Thyroid gland (tissue), 4 donors: Measurements from ENCODE around the gene PRPF39. TPM values are rescaled to one million over a fixed set of nuclear protein-coding genes. Genes with fewer than 3 reads are reported as not detected.

Source experiments
- DNase-seq, 2 donors: peaks; one replicate each; pipeline ENCODE4 v3.0.0-alpha.2; 2019
- H3K27ac ChIP-seq, 3 donors: fragments of 200-600 bp; sonication (generic); 1 replicate in 2 of 3; 2 replicates in 1 of 3; pipeline ENCODE4 v1.5.1; 2016 to 2019; ENCODE audit warnings: mild to moderate bottlenecking in 1 of 3, moderate library complexity in 1 of 3
- H3K27me3 ChIP-seq: fragments of 200-600 bp; sonication (generic); one replicate; pipeline ENCODE4 v1.5.1; 2019
- H3K36me3 ChIP-seq, 2 donors: fragments of 200-600 bp; sonication (generic); one replicate each; pipeline ENCODE4 v1.5.1; 2016 to 2019
- H3K4me1 ChIP-seq, 2 donors: fragments of 200-600 bp; sonication (generic); one replicate each; pipeline ENCODE4 v1.5.1; 2017 to 2019
- H3K4me3 ChIP-seq, 3 donors: fragments of 200-600 bp; sonication (generic); replicated peaks in 1 of 3; 1 replicate in 2 of 3; 2 replicates in 1 of 3; pipeline ENCODE4 v1.5.1; 2016; ENCODE audit warnings: mild to moderate bottlenecking in 1 of 3
- H3K9me3 ChIP-seq: fragments of 200-600 bp; sonication (generic); one replicate; pipeline ENCODE4 v1.5.1; 2017
- CTCF ChIP-seq, 6 experiments: fragments of 200-600 bp in 3 of 6; fragments of 450-650 bp in 3 of 6; sonication (generic) in 3 of 6; IDR thresholded peaks; one replicate each; pipeline ENCODE4 v1.5.1; 2016 to 2019; ENCODE audit warnings: antibody characterized with exemption in 6 of 6, mild to moderate bottlenecking in 2 of 6, inconsistent platforms in 1 of 6, moderate library complexity in 1 of 6
- POLR2A ChIP-seq, 2 donors: fragments of 450-650 bp; IDR thresholded peaks; one replicate each; pipeline ENCODE4 v1.6.1; 2017; ENCODE audit warnings: antibody characterized with exemption in 2 of 2, mild to moderate bottlenecking in 2 of 2, moderate library complexity in 1 of 2
- WGBS, 2 donors: methylation state at CpG; one replicate each; pipeline ENCODE4 v1.1.5; 2017; 5-methylcytosine and 5-hydroxymethylcytosine counted together
- intact Hi-C: fragments of 100-400 bp; cut with DNase I; formaldehyde crosslinking; loops from one replicate; pipeline ENCODE4 v1.15.1; 2023
- total RNA-seq, 4 donors: library from RNA; depleted of rRNA; stranded (reverse); fragments of >200 nt; gene quantifications; one replicate each; pipeline ENCODE4 v1.2.3, GENCODE V29; 2016

Gene PRPF39
- total RNA-seq, 4 donors from 2014 or later: 33.2 to 47.0 (median 37.6) TPM

- TF ChIP-seq CTCF (IDR thresholded peaks at IDR 0.05) (no peak), POLR2A (IDR thresholded peaks at IDR 0.05) (no peak)
- Histone ChIP-seq H3K9me3 (no peaks in the 10 kb centered on the region), H3K27ac (no peak overlapping the region), H3K27me3 (no peaks in the 10 kb centered on the region), H3K4me1 (no peaks in the 10 kb centered on the region), H3K36me3 (peaks cover 0 to 21% of the 10 kb centered on the region in 2 donors), H3K4me3 (no peak overlapping the region)
- WGBS, 2 donors: 98% methylated on average over 4 of the region's 4 CpGs
- DNase-seq: no peak
- intact Hi-C loops: no loop called here
Measured at GRCh38 chr14:45096218-45096617, 12.3 kb downstream of the PRPF39 start.

DNA sequence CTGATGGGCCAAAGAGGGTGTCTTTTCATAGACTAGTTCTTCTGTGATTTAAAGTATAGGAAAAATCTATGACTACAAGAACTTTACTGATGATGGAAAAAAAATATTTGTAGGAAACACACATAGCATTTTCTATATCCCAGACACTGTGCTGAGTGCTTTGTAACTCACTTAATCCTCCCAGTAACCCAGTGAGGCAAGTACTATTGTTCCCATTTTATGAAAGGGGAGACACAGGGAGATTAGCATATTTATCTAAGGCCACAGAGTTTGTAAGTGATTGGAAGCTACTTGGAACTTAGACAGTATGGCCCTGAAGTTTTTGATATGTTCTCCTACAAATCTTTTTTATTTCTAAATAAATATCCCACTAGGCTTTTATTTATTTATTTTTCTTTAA lies 19.9 kb downstream of the PRPF39 start:
- Histone ChIP-seq H3K27ac (no peak overlapping the region), H3K9me3 (no peaks in the 10 kb centered on the region), H3K4me1 (no peaks in the 10 kb centered on the region), H3K27me3 (no peaks in the 10 kb centered on the region), H3K36me3 (peaks cover 0 to 14% of the 10 kb centered on the region in 2 donors), H3K4me3 (no peak overlapping the region)
- no peak for DNase-seq
- intact Hi-C loops: no loop called here
- no peak for TF ChIP-seq CTCF (IDR thresholded peaks at IDR 0.05)
- TF ChIP-seq POLR2A (IDR thresholded peaks at IDR 0.05): no peak

DNA sequence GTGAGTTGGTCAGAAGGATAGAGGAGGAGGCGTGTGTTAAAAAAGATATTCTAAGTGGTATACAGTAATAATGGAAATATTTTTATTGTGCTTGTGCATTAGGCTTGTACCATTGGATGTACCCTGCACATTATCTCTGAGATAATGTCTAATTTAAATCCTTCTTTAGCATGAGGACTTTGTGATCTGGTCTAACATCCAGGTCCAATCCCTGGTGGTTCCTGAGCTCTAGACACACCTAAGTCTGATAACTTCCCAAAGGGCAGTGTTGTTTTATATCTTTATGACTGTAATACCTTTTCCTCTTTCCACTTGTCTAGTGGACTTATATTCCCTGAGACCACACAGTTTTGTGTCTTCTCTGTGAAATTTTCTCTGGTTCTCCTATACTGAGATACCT lies 20.6 kb downstream of the PRPF39 start:
- TF ChIP-seq CTCF (IDR thresholded peaks at IDR 0.05) (no peak), POLR2A (IDR thresholded peaks at IDR 0.05) (no peak)
- WGBS, 2 donors: 97% methylated on average over 1 of the region's 1 CpG
- intact Hi-C loops: no loop called here

DNA sequence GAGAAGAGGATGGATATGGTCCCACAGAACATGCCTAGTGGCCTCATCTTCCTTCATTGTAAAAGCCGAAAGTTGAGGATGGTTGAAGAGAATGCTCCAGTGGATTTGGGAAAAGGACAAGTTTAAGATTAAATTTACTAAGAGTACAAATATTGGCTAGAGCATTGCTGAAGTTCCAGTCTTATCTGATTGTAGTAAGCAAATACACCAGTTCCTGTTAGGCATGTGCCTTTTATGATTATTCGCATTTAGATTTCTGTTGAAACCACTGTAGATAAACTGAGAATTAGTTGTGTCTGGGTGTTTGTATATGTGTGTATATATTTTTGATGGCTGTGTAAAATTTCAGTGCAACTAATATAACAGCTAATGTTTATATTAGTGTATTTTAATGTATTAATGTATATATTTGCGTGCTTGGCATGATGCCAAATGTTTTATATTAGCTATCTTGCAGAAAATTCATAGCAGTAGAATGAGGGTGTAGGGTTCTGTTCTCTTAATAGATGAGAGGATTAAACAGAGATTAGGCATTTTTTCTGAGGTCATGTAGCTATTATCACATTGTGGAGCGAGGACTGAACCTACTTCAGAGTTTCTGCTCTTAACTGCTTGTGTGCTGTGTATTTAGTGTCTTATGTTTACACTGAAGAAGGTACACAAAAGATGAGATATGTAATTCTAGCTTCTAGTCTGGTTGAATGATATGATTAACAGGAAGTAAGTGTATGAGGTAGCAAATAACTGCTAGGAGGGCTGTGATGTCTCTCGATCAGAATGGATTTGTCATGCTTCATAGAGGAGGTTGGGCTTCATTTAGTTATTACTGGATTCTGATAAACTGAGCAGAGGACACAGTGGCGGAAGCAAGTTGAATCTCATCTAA lies 29.2 kb downstream of the PRPF39 start:
- no peaks in the 10 kb centered on the region for H3K9me3 ChIP-seq
- no peak overlapping the region for H3K4me3 ChIP-seq
- no peaks in the 10 kb centered on the region for H3K4me1 ChIP-seq
- 92 to 94% methylated on average over 6 of the region's 6 CpGs for WGBS, 2 donors
- H3K27ac ChIP-seq: no peak overlapping the region
- no peaks in the 10 kb centered on the region for H3K27me3 ChIP-seq
- DNase-seq: no peak
- peaks cover 44% of the 10 kb centered on the region in 2 donors for H3K36me3 ChIP-seq
- intact Hi-C loops: no loop called here
- TF ChIP-seq CTCF (IDR thresholded peaks at IDR 0.05): no peak

More for the DNA sequence above, 20.6 kb downstream of the PRPF39 start:
- DNase-seq: no peak
- H3K4me1 ChIP-seq: no peaks in the 10 kb centered on the region
- no peaks in the 10 kb centered on the region for H3K27me3 ChIP-seq
- no peaks in the 10 kb centered on the region for H3K9me3 ChIP-seq
- no peak overlapping the region for H3K27ac ChIP-seq
- peaks cover 1 to 20% of the 10 kb centered on the region in 2 donors for H3K36me3 ChIP-seq
- no peak overlapping the region for H3K4me3 ChIP-seq

DNA sequence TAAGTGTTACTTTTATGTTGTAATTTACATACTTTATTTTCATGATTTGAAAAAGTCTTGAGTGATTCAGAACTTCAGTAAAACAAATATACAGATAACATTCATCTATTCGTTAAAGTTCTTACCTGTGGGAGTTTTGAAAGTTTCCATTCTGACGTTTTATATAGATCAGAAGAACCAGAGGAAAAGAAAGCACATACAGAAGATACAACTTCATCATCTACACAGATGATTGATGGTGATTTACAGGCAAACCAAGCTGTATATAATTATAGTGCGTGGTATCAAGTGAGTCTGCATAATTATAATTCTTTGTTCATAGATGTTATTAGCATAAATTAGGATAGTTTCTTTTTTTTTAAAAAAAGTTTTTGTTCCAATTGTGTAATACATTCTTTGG lies 30.4 kb downstream of the PRPF39 start:
- Histone ChIP-seq H3K27me3 (no peaks in the 10 kb centered on the region), H3K4me3 (no peak overlapping the region), H3K27ac (no peak overlapping the region), H3K4me1 (no peaks in the 10 kb centered on the region), H3K9me3 (no peaks in the 10 kb centered on the region), H3K36me3 (peaks cover 47 to 50% of the 10 kb centered on the region in 2 donors)
- WGBS, 2 donors: 85 to 86% methylated on average over 3 of the region's 3 CpGs
- no peak for TF ChIP-seq CTCF (IDR thresholded peaks at IDR 0.05)
- DNase-seq: no peak
- intact Hi-C loops: no loop called here
